ENCODE results near the gene PRSS21. TPM values are rescaled to one million over a fixed set of nuclear protein-coding genes. Genes with fewer than 3 reads are reported as not detected.
A peak's percentile ranks its signal among the peaks of the same experiment; 100 is the strongest.

PRSS21 gene
- total RNA-seq, 1 experiment from 2014 or later: 0.42 TPM

DNA sequence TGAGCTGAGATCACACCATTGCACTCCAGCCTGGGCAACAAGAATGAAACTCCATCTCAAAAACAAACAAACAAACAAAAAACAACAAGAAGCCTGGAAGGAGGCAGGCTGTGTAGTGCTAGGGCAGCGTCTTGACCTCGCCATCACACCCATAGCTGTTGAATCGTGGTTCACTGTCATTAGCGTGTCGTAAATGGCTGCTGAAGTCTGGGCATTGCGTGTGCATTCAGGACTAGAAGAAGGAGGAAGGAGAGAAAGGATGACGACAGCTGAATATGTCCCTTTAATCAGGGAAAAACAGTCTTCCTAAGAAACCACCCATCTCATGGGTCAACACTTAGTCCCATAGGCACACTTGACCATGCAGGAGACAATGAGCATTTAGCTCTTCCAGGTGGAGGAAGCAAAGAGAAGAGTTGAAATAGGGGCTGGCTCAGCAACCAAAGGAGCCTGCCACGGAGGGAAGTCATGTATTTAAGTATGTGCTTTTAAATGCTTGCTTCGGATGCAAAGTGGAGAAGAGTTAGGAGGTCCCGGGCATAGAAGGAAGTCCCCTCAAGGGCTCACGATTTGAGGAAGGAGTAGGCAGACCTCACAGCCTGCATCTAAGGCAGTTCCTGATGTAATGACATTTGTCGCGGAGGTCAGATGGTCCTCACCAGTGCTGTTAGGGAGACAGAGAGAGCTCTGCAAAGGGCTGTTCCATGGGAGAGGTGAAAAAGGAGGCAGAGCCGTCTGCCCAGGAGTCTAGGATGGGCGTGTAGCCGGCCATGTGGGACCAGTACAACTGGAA lies 32.1 kb downstream of the PRSS21 start:
- Histone ChIP-seq H3K4me3 (ENCODE audit: insufficient read depth, low read depth, low read length) (no peak overlapping the region), H3K27me3 (ENCODE audit: control insufficient read depth, insufficient read depth, low read length) (no peaks in the 10 kb centered on the region; the same call in 1 of the 2 replicates), H3K36me3 (replicated peaks; ENCODE audit: control insufficient read depth, insufficient read depth, low read length) (no peaks in the 10 kb centered on the region)
- peak; percentile 23 for DNase-seq

GRCh38 chr16:2852003-2852730 lies 35.1 kb downstream of the PRSS21 start:
- Histone ChIP-seq H3K27me3 (ENCODE audit: control insufficient read depth, insufficient read depth, low read length) (peaks cover 1% of the 10 kb centered on the region; the same call in 1 of the 2 replicates), H3K36me3 (replicated peaks; ENCODE audit: control insufficient read depth, insufficient read depth, low read length) (no peaks in the 10 kb centered on the region), H3K4me3 (ENCODE audit: insufficient read depth, low read depth, low read length) (no peak overlapping the region)
- DNase-seq: peak; percentile 64

- no peaks in the 10 kb centered on the region for H3K36me3 ChIP-seq (replicated peaks; ENCODE audit: control insufficient read depth, insufficient read depth, low read length)
- peaks cover 8% of the 10 kb centered on the region; the same call in 1 of the 2 replicates for H3K27me3 ChIP-seq (ENCODE audit: control insufficient read depth, insufficient read depth, low read length)
- H3K4me3 ChIP-seq (ENCODE audit: insufficient read depth, low read depth, low read length): no peak overlapping the region
- peak; percentile 73 for DNase-seq
These were observed 35.9 kb downstream of the PRSS21 start for GRCh38 chr16:2852731-2853507.

- Histone ChIP-seq H3K36me3 (replicated peaks; ENCODE audit: control insufficient read depth, insufficient read depth, low read length) (no peaks in the 10 kb centered on the region), H3K4me3 (ENCODE audit: insufficient read depth, low read depth, low read length) (no peak overlapping the region), H3K27me3 (ENCODE audit: control insufficient read depth, insufficient read depth, low read length) (peaks cover 14% of the 10 kb centered on the region; the same call in 1 of the 2 replicates)
- peak; percentile 35 for DNase-seq
These were observed 36.6 kb downstream of the PRSS21 start for GRCh38 chr16:2853531-2854073.

GRCh38 chr16:2854700-2855309 lies 37.8 kb downstream of the PRSS21 start:
- Histone ChIP-seq H3K36me3 (replicated peaks; ENCODE audit: control insufficient read depth, insufficient read depth, low read length) (no peaks in the 10 kb centered on the region), H3K4me3 (ENCODE audit: insufficient read depth, low read depth, low read length) (no peak overlapping the region), H3K27me3 (ENCODE audit: control insufficient read depth, insufficient read depth, low read length) (peaks cover 18% of the 10 kb centered on the region; the same call in 1 of the 2 replicates)
- peak; percentile 79 for DNase-seq

DNA sequence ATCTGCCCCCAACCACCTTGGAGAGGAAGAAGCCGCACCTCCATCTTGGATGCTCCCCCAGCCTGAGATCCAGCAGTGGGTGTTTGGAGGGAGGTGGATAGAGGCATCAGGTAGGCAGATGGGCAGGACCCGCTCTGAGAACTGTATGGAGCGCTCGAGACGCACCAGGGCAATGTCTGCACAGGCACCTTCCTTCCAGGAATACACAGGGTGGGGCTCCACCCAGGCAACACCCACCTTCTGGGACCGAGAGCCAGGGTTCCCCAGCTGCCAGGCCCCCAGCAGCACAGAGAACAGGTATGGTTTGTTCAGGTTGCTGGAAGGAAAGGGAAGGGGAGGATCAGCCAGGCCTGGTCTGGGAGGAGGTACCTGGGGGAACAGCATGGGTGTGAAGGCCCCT lies 38.5 kb downstream of the PRSS21 start:
- Histone ChIP-seq H3K4me3 (ENCODE audit: insufficient read depth, low read depth, low read length) (no peak overlapping the region), H3K27me3 (ENCODE audit: control insufficient read depth, insufficient read depth, low read length) (peaks cover 18% of the 10 kb centered on the region; the same call in 1 of the 2 replicates), H3K36me3 (replicated peaks; ENCODE audit: control insufficient read depth, insufficient read depth, low read length) (no peaks in the 10 kb centered on the region)
- peak; percentile 34 for DNase-seq

- H3K4me3 ChIP-seq (ENCODE audit: insufficient read depth, low read depth, low read length): no peak overlapping the region
- H3K36me3 ChIP-seq (replicated peaks; ENCODE audit: control insufficient read depth, insufficient read depth, low read length): no peaks in the 10 kb centered on the region
- peak; percentile 90 for DNase-seq
- H3K27me3 ChIP-seq (ENCODE audit: control insufficient read depth, insufficient read depth, low read length): peaks cover 18% of the 10 kb centered on the region; the same call in 1 of the 2 replicates
These were observed 39.1 kb downstream of the PRSS21 start for GRCh38 chr16:2856061-2856670.

DNA sequence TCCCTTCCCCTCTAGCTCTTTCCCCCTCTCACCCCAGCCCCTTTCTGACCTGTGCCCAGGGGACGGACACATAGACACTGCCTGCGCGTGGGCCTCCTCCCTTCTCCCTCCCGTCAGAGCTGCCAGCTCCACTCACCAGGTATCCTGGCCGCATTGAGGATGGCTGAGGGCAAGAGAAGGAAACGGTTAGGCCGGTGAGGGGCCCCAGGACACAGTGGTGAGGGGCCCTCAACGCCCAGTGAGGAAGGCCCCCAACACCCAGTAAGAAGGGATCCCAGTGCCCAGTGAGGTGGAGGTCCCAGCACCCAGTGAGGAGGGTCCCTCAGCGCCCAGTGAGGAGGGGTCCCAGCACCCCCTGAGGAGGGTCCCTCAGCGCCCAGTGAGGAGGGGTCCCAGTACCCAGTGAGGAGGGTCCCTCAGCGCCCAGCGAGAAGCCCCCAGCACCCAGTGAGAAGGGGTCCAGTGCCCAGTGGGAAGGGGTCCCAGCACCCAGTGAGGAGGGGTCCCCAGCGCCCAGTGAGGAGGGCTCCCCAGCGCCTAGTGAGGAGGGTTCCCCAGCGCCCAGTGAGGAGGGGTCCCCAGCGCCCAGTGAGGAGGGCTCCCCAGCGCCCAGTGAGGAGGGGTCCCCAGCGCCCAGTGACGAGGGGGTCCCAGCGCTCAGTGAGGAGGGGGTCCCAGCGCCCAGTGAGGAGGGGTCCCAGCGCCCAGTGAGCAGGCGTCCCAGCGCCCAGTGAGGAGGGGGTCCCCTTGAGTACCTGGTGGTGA lies 39.8 kb downstream of the PRSS21 start:
- Histone ChIP-seq H3K27me3 (ENCODE audit: control insufficient read depth, insufficient read depth, low read length) (peaks cover 18% of the 10 kb centered on the region; the same call in 1 of the 2 replicates), H3K36me3 (replicated peaks; ENCODE audit: control insufficient read depth, insufficient read depth, low read length) (no peaks in the 10 kb centered on the region), H3K4me3 (ENCODE audit: insufficient read depth, low read depth, low read length) (peak overlapping the region; percentile 47; the same call in 1 of the 2 replicates)
- no peak for DNase-seq

DNA sequence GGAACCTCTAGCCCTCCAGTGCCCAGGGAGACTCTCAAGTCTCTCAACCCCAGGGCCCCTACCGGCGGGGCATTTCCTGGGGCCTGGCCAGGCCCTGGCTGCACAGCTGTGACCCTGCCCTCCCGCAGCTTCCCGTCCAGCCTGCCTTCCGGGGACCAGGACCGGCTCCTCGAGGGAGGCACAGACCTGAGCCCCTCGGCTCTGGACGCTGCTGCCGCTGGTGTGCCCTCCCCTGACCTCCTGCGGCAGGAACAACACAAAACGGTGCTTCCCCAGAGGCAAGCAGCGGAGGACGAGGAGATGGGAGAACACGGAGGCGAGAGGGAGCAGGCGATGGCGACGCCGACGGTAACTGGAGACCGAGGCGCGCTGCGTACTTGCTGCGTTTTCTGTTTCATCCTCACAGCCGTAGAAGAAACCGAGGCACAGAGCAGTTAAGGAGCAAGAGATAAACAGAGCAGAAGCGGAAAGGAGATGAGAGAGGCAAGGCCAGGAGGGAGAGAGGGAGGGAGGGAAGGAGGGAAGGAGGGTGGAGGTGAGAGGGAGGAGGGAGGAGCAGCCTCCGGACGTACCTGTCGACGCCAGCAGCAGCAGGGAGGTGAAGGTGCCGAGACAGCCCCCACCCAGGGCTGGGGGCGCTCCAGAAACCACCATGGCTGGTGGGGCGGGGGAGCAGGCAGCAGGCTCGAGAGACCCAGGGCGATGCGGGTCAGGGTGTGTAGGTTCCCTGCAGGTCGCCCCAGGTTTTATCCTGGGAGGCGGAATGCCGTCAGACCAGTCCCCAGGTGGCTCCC lies 40.6 kb downstream of the PRSS21 start, which contains the start of gene PRSS22:
Gene PRSS22, minus strand, starts transcription at position 720 of the 794 bp plus-strand sequence. Its CDS starts 66 bp downstream, at position 654.
- H3K4me3 ChIP-seq (ENCODE audit: insufficient read depth, low read depth, low read length): peak within 1 kb of the TSS; percentile 47
- DNase-seq: peak; percentile 82
- peaks cover 18% of the 10 kb centered on the region; the same call in 1 of the 2 replicates for H3K27me3 ChIP-seq (ENCODE audit: control insufficient read depth, insufficient read depth, low read length)
- H3K36me3 ChIP-seq (replicated peaks; ENCODE audit: control insufficient read depth, insufficient read depth, low read length): no peaks in the 10 kb centered on the region

GRCh38 chr16:2858245-2859025 lies 41.4 kb downstream of the PRSS21 start:
- DNase-seq: peak; percentile 79
- no peaks in the 10 kb centered on the region for H3K36me3 ChIP-seq (replicated peaks; ENCODE audit: control insufficient read depth, insufficient read depth, low read length)
- peaks cover 18% of the 10 kb centered on the region; the same call in 1 of the 2 replicates for H3K27me3 ChIP-seq (ENCODE audit: control insufficient read depth, insufficient read depth, low read length)
- H3K4me3 ChIP-seq (ENCODE audit: insufficient read depth, low read depth, low read length): peak overlapping the region; percentile 47

DNA sequence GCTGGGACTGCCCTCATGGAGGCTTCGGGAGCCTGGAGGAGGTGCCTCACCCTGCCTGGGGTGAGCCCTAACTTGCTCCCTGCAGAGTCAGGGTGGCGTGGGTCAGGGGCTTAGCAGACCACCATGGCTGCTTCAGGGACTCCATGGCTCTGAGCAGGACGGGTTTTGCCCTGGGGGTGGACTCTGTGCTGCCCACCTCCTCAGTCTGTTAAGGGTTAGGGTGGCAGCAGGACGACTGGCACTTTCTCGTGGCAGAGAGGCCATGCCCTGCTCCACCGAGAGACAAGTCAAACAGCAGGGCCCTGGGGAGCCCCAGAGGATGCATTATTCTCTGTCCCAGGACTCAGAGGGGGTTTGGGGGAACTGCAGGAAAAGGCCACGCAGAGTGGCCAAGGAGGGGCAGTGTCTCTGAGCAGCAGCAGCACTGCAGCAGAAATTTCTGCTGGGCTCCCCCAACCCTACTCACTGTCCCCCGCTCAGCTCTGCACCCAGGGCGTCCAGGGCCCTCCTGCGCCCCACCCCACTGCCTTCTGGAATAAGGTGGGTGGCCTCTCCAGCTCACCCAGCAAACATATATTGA lies 42.7 kb downstream of the PRSS21 start:
- Histone ChIP-seq H3K36me3 (replicated peaks; ENCODE audit: control insufficient read depth, insufficient read depth, low read length) (no peaks in the 10 kb centered on the region), H3K4me3 (ENCODE audit: insufficient read depth, low read depth, low read length) (no peak overlapping the region), H3K27me3 (ENCODE audit: control insufficient read depth, insufficient read depth, low read length) (peaks cover 18% of the 10 kb centered on the region; the same call in 1 of the 2 replicates)
- DNase-seq: no peak
